HG02798 (cell line): ENCODE measurements around the gene HNRNPAB.
"Not testable (repeated sequence)": the region's sequence is repeated elsewhere in the genome, so short reads cannot be mapped to it uniquely, and the experiment has no call there.

Experiments
- ATAC-seq: cut with Tn5 transposase; IDR thresholded peaks from one replicate; pipeline ENCODE4 v1.9.1; 2021; ENCODE audit warnings: mild to moderate bottlenecking; ENCODE audit not compliant: unreplicated experiment, poor library complexity

HNRNPAB gene

GRCh38 chr5:178240766-178241165 lies 36.4 kb downstream of the HNRNPAB start:
- ATAC-seq: no peak

- ATAC-seq: no peak
Observed at GRCh38 chr5:178241231-178241663, 36.9 kb downstream of the HNRNPAB start.

GRCh38 chr5:178241688-178242231 lies 37.4 kb downstream of the HNRNPAB start:
- no peak for ATAC-seq

GRCh38 chr5:178242416-178242815 lies 38.1 kb downstream of the HNRNPAB start:
- ATAC-seq: no peak

GRCh38 chr5:178244576-178244975 lies 40.2 kb downstream of the HNRNPAB start:
- no peak for ATAC-seq

GRCh38 chr5:178245389-178245788 lies 41.1 kb downstream of the HNRNPAB start:
- no peak for ATAC-seq

GRCh38 chr5:178246624-178247279 lies 42.4 kb downstream of the HNRNPAB start:
- ATAC-seq: peak; percentile 33

GRCh38 chr5:178247481-178248456 lies 43.4 kb downstream of the HNRNPAB start:
- no peak for ATAC-seq

GRCh38 chr5:178248750-178249149 lies 44.4 kb downstream of the HNRNPAB start:
- ATAC-seq: no peak

- ATAC-seq: no peak
Observed at GRCh38 chr5:178249191-178249989, 45.1 kb downstream of the HNRNPAB start.

GRCh38 chr5:178250263-178250662 lies 45.9 kb downstream of the HNRNPAB start:
- ATAC-seq: no peak

- ATAC-seq: no peak
Observed at GRCh38 chr5:178252258-178252657, 47.9 kb downstream of the HNRNPAB start.

- not testable (repeated sequence) for ATAC-seq
Observed at GRCh38 chr5:178253632-178254031, 49.3 kb downstream of the HNRNPAB start.

GRCh38 chr5:178256746-178257145 lies 52.4 kb downstream of the HNRNPAB start:
- no peak for ATAC-seq

- ATAC-seq: no peak
Observed at GRCh38 chr5:178257650-178258049, 53.3 kb downstream of the HNRNPAB start.

GRCh38 chr5:178259623-178260536 lies 55.5 kb downstream of the HNRNPAB start:
- ATAC-seq: no peak
